ENCODE data around the gene CDHR1. TPM values are rescaled to one million over a fixed set of nuclear protein-coding genes. Genes with fewer than 3 reads are reported as not detected.

The CDHR1 gene
- total and polyA plus RNA-seq, 2 experiments from 2014 or later = 3.2 to 6.6 TPM

DNA sequence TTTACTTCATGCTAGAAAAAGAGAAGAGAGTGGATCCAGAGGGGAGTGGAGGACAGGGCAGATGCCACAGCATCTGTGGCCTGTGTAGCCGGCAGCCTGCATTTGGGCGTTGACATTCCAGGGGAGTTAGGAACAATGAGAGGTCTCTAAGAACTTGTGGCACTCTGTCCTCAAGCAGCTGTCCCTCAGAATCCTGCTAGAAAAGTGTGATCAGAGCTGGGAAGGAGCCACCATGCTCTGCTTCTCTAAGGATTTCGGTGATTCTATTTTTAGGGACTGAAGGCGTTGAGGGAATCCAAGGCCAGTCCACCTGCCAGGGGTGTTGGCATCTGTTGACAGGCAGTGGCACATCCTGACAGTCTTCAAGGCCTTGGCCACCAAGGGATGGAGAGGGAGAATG is 23.4 kb downstream of the CDHR1 start:
- Histone ChIP-seq H4K20me1 (replicated peaks; ENCODE audit: insufficient read depth) (no peaks in the 10 kb centered on the region), H2AFZ (no peak overlapping the region), H3K4me3 (no peak overlapping the region), H3K4me2 (no peak overlapping the region), H3K79me2 (replicated peaks; ENCODE audit: insufficient read depth) (no peaks in the 10 kb centered on the region), H3F3A (replicated peaks; ENCODE audit: low read depth) (no peaks in the 10 kb centered on the region), H3K27ac (ENCODE audit: low read depth) (no peak overlapping the region), H3K4me1 (ENCODE audit: insufficient read depth) (no peaks in the 10 kb centered on the region), H3K27me3 (ENCODE audit: insufficient read depth) (no peaks in the 10 kb centered on the region), H3K9me2 (ENCODE audit: insufficient read depth) (no peaks in the 10 kb centered on the region), H3K36me3 (ENCODE audit: insufficient read depth) (no peaks in the 10 kb centered on the region)
- Mint-ChIP-seq H3K4me3 (no peak overlapping the region), H3K27me3 (ENCODE audit: insufficient read depth, low read depth, poor library complexity) (peaks cover 2% of the 10 kb centered on the region), H3K9me3 (no peaks in the 10 kb centered on the region; the same call in 1 of the 3 replicates), H3K36me3 (ENCODE audit: low read depth) (no peaks in the 10 kb centered on the region), H3K4me1 (peaks cover 7% of the 10 kb centered on the region; the same call in 2 of the 3 replicates), H3K27ac (no peak overlapping the region)
- DNase-seq (ENCODE audit: low spot score) (no peak), ATAC-seq (no peak)
- no peak for TF ChIP-seq CREB1 (CRISPR knock-in tag; IDR thresholded peaks at IDR 0.05; ENCODE audit: low read depth)
- TF ChIP-seq POLR2AphosphoS5 (IDR thresholded peaks at IDR 0.05; ENCODE audit: low read depth) = no peak
- TF ChIP-seq EZH2 (IDR thresholded peaks at IDR 0.05; ENCODE audit: low read depth, unreplicated experiment) = no peak
- TF ChIP-seq EZH2phosphoT487 (IDR thresholded peaks at IDR 0.05; ENCODE audit: unreplicated experiment) = no peak
- no peak for TF ChIP-seq NANOG (IDR thresholded peaks at IDR 0.05; ENCODE audit: borderline replicate concordance)

DNA sequence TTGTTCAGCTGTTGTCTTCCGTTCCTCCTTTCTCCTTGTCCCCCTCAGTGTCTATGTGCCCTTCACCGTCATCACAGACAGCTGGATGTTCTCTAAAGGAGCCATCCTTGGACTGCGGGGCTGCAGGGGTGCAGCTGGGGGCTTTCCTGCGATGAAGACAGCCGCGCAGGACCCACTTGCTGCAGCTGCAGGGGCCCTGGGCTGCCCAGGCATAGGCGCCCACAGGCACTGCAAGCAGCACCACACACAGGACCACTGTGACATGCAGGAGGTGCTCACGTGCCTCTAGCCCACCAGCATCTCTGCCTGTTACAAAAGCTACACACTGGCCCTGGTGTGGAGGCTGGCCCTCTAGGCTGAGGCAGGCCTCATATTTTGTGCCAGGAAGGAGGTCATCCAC is 27.6 kb downstream of the CDHR1 start:
- Histone ChIP-seq H2AFZ (no peak overlapping the region), H4K20me1 (replicated peaks; ENCODE audit: insufficient read depth) (no peaks in the 10 kb centered on the region), H3F3A (replicated peaks; ENCODE audit: low read depth) (no peaks in the 10 kb centered on the region), H3K27me3 (ENCODE audit: insufficient read depth) (no peaks in the 10 kb centered on the region), H3K9me2 (ENCODE audit: insufficient read depth) (no peaks in the 10 kb centered on the region), H3K4me1 (ENCODE audit: insufficient read depth) (no peaks in the 10 kb centered on the region), H3K36me3 (ENCODE audit: insufficient read depth) (no peaks in the 10 kb centered on the region), H3K27ac (ENCODE audit: low read depth) (no peak overlapping the region), H3K79me2 (replicated peaks; ENCODE audit: insufficient read depth) (no peaks in the 10 kb centered on the region), H3K4me2 (no peak overlapping the region), H3K4me3 (no peak overlapping the region)
- Mint-ChIP-seq H3K9me3 (no peaks in the 10 kb centered on the region), H3K27me3 (ENCODE audit: insufficient read depth, low read depth, poor library complexity) (peaks cover 2% of the 10 kb centered on the region), H3K36me3 (ENCODE audit: low read depth) (no peaks in the 10 kb centered on the region), H3K4me1 (no peaks in the 10 kb centered on the region), H3K27ac (no peak overlapping the region), H3K4me3 (no peak overlapping the region)
- no peak for ATAC-seq
- no peak for DNase-seq (ENCODE audit: low spot score)
- TF ChIP-seq, protein P1, sequence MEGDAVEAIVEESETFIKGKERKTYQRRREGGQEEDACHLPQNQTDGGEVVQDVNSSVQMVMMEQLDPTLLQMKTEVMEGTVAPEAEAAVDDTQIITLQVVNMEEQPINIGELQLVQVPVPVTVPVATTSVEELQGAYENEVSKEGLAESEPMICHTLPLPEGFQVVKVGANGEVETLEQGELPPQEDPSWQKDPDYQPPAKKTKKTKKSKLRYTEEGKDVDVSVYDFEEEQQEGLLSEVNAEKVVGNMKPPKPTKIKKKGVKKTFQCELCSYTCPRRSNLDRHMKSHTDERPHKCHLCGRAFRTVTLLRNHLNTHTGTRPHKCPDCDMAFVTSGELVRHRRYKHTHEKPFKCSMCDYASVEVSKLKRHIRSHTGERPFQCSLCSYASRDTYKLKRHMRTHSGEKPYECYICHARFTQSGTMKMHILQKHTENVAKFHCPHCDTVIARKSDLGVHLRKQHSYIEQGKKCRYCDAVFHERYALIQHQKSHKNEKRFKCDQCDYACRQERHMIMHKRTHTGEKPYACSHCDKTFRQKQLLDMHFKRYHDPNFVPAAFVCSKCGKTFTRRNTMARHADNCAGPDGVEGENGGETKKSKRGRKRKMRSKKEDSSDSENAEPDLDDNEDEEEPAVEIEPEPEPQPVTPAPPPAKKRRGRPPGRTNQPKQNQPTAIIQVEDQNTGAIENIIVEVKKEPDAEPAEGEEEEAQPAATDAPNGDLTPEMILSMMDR (conservative IDR thresholded peaks at IDR 0.05; ENCODE audit: low read depth in 2 of 2) = no peak
- TF ChIP-seq ZNF331 (CRISPR knock-in tag; IDR thresholded peaks at IDR 0.05; ENCODE audit: low read depth) = no peak
- TF ChIP-seq, protein P2, sequence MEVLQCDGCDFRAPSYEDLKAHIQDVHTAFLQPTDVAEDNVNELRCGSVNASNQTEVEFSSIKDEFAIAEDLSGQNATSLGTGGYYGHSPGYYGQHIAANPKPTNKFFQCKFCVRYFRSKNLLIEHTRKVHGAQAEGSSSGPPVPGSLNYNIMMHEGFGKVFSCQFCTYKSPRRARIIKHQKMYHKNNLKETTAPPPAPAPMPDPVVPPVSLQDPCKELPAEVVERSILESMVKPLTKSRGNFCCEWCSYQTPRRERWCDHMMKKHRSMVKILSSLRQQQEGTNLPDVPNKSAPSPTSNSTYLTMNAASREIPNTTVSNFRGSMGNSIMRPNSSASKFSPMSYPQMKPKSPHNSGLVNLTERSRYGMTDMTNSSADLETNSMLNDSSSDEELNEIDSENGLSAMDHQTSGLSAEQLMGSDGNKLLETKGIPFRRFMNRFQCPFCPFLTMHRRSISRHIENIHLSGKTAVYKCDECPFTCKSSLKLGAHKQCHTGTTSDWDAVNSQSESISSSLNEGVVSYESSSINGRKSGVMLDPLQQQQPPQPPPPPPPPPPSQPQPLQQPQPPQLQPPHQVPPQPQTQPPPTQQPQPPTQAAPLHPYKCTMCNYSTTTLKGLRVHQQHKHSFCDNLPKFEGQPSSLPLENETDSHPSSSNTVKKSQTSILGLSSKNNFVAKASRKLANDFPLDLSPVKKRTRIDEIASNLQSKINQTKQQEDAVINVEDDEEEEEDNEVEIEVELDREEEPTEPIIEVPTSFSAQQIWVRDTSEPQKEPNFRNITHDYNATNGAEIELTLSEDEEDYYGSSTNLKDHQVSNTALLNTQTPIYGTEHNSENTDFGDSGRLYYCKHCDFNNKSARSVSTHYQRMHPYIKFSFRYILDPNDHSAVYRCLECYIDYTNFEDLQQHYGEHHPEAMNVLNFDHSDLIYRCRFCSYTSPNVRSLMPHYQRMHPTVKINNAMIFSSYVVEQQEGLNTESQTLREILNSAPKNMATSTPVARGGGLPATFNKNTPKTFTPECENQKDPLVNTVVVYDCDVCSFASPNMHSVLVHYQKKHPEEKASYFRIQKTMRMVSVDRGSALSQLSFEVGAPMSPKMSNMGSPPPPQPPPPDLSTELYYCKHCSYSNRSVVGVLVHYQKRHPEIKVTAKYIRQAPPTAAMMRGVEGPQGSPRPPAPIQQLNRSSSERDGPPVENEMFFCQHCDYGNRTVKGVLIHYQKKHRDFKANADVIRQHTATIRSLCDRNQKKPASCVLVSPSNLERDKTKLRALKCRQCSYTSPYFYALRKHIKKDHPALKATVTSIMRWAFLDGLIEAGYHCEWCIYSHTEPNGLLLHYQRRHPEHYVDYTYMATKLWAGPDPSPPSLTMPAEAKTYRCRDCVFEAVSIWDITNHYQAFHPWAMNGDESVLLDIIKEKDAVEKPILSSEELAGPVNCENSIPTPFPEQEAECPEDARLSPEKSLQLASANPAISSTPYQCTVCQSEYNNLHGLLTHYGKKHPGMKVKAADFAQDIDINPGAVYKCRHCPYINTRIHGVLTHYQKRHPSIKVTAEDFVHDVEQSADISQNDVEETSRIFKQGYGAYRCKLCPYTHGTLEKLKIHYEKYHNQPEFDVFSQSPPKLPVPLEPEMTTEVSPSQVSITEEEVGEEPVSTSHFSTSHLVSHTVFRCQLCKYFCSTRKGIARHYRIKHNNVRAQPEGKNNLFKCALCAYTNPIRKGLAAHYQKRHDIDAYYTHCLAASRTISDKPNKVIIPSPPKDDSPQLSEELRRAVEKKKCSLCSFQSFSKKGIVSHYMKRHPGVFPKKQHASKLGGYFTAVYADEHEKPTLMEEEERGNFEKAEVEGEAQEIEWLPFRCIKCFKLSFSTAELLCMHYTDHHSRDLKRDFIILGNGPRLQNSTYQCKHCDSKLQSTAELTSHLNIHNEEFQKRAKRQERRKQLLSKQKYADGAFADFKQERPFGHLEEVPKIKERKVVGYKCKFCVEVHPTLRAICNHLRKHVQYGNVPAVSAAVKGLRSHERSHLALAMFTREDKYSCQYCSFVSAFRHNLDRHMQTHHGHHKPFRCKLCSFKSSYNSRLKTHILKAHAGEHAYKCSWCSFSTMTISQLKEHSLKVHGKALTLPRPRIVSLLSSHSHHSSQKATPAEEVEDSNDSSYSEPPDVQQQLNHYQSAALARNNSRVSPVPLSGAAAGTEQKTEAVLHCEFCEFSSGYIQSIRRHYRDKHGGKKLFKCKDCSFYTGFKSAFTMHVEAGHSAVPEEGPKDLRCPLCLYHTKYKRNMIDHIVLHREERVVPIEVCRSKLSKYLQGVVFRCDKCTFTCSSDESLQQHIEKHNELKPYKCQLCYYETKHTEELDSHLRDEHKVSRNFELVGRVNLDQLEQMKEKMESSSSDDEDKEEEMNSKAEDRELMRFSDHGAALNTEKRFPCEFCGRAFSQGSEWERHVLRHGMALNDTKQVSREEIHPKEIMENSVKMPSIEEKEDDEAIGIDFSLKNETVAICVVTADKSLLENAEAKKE (CRISPR knock-in tag; IDR thresholded peaks at IDR 0.05) = no peak
- no peak for TF ChIP-seq NANOG (IDR thresholded peaks at IDR 0.05; ENCODE audit: borderline replicate concordance)
- no peak for TF ChIP-seq EZH2phosphoT487 (IDR thresholded peaks at IDR 0.05; ENCODE audit: unreplicated experiment)
- no peak for TF ChIP-seq CREB1 (CRISPR knock-in tag; IDR thresholded peaks at IDR 0.05; ENCODE audit: low read depth)
- TF ChIP-seq POLR2AphosphoS5 (IDR thresholded peaks at IDR 0.05; ENCODE audit: low read depth) = no peak
- TF ChIP-seq, protein P3, sequence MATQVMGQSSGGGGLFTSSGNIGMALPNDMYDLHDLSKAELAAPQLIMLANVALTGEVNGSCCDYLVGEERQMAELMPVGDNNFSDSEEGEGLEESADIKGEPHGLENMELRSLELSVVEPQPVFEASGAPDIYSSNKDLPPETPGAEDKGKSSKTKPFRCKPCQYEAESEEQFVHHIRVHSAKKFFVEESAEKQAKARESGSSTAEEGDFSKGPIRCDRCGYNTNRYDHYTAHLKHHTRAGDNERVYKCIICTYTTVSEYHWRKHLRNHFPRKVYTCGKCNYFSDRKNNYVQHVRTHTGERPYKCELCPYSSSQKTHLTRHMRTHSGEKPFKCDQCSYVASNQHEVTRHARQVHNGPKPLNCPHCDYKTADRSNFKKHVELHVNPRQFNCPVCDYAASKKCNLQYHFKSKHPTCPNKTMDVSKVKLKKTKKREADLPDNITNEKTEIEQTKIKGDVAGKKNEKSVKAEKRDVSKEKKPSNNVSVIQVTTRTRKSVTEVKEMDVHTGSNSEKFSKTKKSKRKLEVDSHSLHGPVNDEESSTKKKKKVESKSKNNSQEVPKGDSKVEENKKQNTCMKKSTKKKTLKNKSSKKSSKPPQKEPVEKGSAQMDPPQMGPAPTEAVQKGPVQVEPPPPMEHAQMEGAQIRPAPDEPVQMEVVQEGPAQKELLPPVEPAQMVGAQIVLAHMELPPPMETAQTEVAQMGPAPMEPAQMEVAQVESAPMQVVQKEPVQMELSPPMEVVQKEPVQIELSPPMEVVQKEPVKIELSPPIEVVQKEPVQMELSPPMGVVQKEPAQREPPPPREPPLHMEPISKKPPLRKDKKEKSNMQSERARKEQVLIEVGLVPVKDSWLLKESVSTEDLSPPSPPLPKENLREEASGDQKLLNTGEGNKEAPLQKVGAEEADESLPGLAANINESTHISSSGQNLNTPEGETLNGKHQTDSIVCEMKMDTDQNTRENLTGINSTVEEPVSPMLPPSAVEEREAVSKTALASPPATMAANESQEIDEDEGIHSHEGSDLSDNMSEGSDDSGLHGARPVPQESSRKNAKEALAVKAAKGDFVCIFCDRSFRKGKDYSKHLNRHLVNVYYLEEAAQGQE (IDR thresholded peaks at IDR 0.05; ENCODE audit: unreplicated experiment) = no peak
- TF ChIP-seq STAT1 (IDR thresholded peaks at IDR 0.05; ENCODE audit: unreplicated experiment) = no peak

Data from GM23338 (cell line).